Liver (tissue), 9 donors: ENCODE results near the gene SCGN. TPM values are rescaled to one million over a fixed set of nuclear protein-coding genes. Genes with fewer than 3 reads are reported as not detected.

Experiments used
- DNase-seq: peaks from one replicate; pipeline ENCODE4 v3.0.0-alpha.2; 2017; ENCODE audit warnings: low spot score
- H3K27ac ChIP-seq, 2 donors: one replicate each; pipeline ENCODE4 v1.7.0; 2013; ENCODE audit warnings: inconsistent platforms in 2 of 2, low read length in 2 of 2, control low read depth in 1 of 2, low read depth in 1 of 2, mild to moderate bottlenecking in 1 of 2
- H3K27me3 ChIP-seq, 4 donors: one replicate each; pipeline versions ENCODE4 v1.6.1 to v1.7.0; 2013; ENCODE audit warnings: low read length in 3 of 4, inconsistent platforms in 1 of 4, mild to moderate bottlenecking in 1 of 4, moderate library complexity in 1 of 4; ENCODE audit not compliant: control insufficient read depth in 4 of 4, insufficient read depth in 4 of 4
- H3K36me3 ChIP-seq, 4 donors: one replicate each; pipeline versions ENCODE4 v1.6.1 to v1.7.0; 2013; ENCODE audit warnings: low read length in 3 of 4, mild to moderate bottlenecking in 3 of 4, low read depth in 1 of 4, moderate library complexity in 1 of 4; ENCODE audit not compliant: control insufficient read depth in 4 of 4, insufficient read depth in 3 of 4
- H3K4me1 ChIP-seq, 4 donors: one replicate each; pipeline versions ENCODE4 v1.6.1 to v1.7.0; 2013; ENCODE audit warnings: low read length in 3 of 4, mild to moderate bottlenecking in 3 of 4, moderate library complexity in 1 of 4; ENCODE audit not compliant: control insufficient read depth in 4 of 4, insufficient read depth in 4 of 4
- H3K4me3 ChIP-seq, 3 donors: one replicate each; pipeline versions ENCODE4 v1.6.1 to v1.7.0; 2013; ENCODE audit warnings: low read length in 3 of 3, control low read depth in 1 of 3, low read depth in 1 of 3, mild to moderate bottlenecking in 1 of 3
- H3K9ac ChIP-seq, 2 donors: one replicate each; pipeline ENCODE4 v1.7.0; 2013; ENCODE audit warnings: low read length in 2 of 2, mild to moderate bottlenecking in 2 of 2, moderate library complexity in 2 of 2, control low read depth in 1 of 2, low read depth in 1 of 2
- H3K9me3 ChIP-seq, 4 donors: one replicate each; pipeline versions ENCODE4 v1.6.1 to v1.7.0; 2013; ENCODE audit warnings: low read length in 3 of 4; ENCODE audit not compliant: control insufficient read depth in 4 of 4
- EGR1 ChIP-seq, 2 donors: IDR thresholded peaks; 2 replicates each; pipeline ENCODE4 v1.6.1; 2016 to 2018; ENCODE audit warnings: antibody characterized with exemption in 2 of 2, low read depth in 2 of 2
- FOXA1 ChIP-seq: IDR thresholded peaks from 2 replicates; pipeline ENCODE4 v1.6.1; 2016; ENCODE audit warnings: antibody characterized with exemption
- FOXA2 ChIP-seq: IDR thresholded peaks from 2 replicates; pipeline ENCODE4 v1.6.1; 2016; ENCODE audit warnings: antibody characterized with exemption
- GABPA ChIP-seq, 2 donors: IDR thresholded peaks in 1 of 2; conservative IDR thresholded peaks in 1 of 2; 2 replicates each; pipeline ENCODE4 v1.6.1; 2016; ENCODE audit warnings: antibody characterized with exemption in 2 of 2, mild to moderate bottlenecking in 1 of 2, moderate library complexity in 1 of 2
- HNF4A ChIP-seq, 2 donors: conservative IDR thresholded peaks; 2 replicates each; pipeline ENCODE4 v1.6.1; 2016; ENCODE audit warnings: antibody characterized with exemption in 2 of 2, mild to moderate bottlenecking in 2 of 2
- HNF4G ChIP-seq: IDR thresholded peaks from 2 replicates; pipeline ENCODE4 v1.6.1; 2016; ENCODE audit warnings: antibody characterized with exemption
- JUND ChIP-seq, 2 donors: IDR thresholded peaks; 2 replicates each; pipeline ENCODE4 v1.6.1; 2016; ENCODE audit warnings: antibody characterized with exemption in 2 of 2
- NR2F2 ChIP-seq: IDR thresholded peaks from 2 replicates; pipeline ENCODE4 v1.6.1; 2016; ENCODE audit warnings: antibody characterized with exemption
- RAD21 ChIP-seq, 2 donors: IDR thresholded peaks; 2 replicates each; pipeline ENCODE4 v1.6.1; 2016; ENCODE audit warnings: antibody characterized with exemption in 2 of 2, mild to moderate bottlenecking in 2 of 2
- RXRA ChIP-seq, 2 donors: IDR thresholded peaks; 2 replicates each; pipeline ENCODE4 v1.6.1; 2017 to 2018; ENCODE audit warnings: antibody characterized with exemption in 2 of 2, mild to moderate bottlenecking in 1 of 2
- SP1 ChIP-seq: IDR thresholded peaks from 2 replicates; pipeline ENCODE4 v1.6.1; 2018; ENCODE audit warnings: antibody characterized with exemption, mild to moderate bottlenecking
- TAF1 ChIP-seq: conservative IDR thresholded peaks from 2 replicates; pipeline ENCODE4 v1.6.1; 2016; ENCODE audit warnings: antibody characterized with exemption, mild to moderate bottlenecking
- YY1 ChIP-seq: IDR thresholded peaks from 2 replicates; pipeline ENCODE4 v1.6.1; 2016; ENCODE audit warnings: antibody characterized with exemption, mild to moderate bottlenecking
- WGBS: extraction: QIAGEN DNeasy Blood & Tissue Kit; methylation state at CpG from one replicate; pipeline ENCODE4 v1.1.7; 2013; 5-methylcytosine and 5-hydroxymethylcytosine counted together
- polyA plus RNA-seq, 2 donors: library from polyadenylated mRNA; stranded (reverse) in 1 of 2; unstranded in 1 of 2; fragments of 200-250 nt in 1 of 2; fragments of >200 nt in 1 of 2; fragmentation: Nextera tagmentation in 1 of 2; extraction: Ambion mirVana in 1 of 2; gene quantifications; one replicate each; pipeline versions ENCODE4 v1.2.1 to v1.2.3, GENCODE V29; 2013 to 2015
- total RNA-seq, 2 donors: library from RNA; depleted of rRNA; stranded (reverse); fragments of >200 nt; gene quantifications; one replicate each; pipeline ENCODE4 v1.2.3, GENCODE V29; 2014
- TF ChIP-seq, protein P1 (sequence below): IDR thresholded peaks from 2 replicates; pipeline ENCODE4 v1.6.1; 2016; ENCODE audit warnings: antibody characterized with exemption
- TF ChIP-seq, protein P2 (sequence below): IDR thresholded peaks from 2 replicates; pipeline ENCODE4 v1.6.1; 2016; ENCODE audit warnings: antibody characterized with exemption, mild to moderate bottlenecking
- TF ChIP-seq, protein P3 (sequence below): IDR thresholded peaks from 2 replicates; pipeline ENCODE4 v1.6.1; 2016; ENCODE audit warnings: antibody characterized with exemption
- TF ChIP-seq, protein P4 (sequence below): IDR thresholded peaks from 2 replicates; pipeline ENCODE4 v1.6.1; 2016; ENCODE audit warnings: antibody characterized with exemption
- TF ChIP-seq, protein P5 (sequence below): fragments of 150-350 bp; IDR thresholded peaks from 2 replicates; pipeline ENCODE4 v1.5.1; 2017; ENCODE audit warnings: improper control_type of control experiment, low read depth, low read length; ENCODE audit not compliant: missing input control
- donor health status: healthy.
- donor health status: healthy.
- donor health status: healthy.
- donor health status: healthy.
- donor health status: healthy.

Gene SCGN
- total and polyA plus RNA-seq, 4 donors: 0.28 to 8.1 (median 2.8) TPM

GRCh38 chr6:25745836-25746235, 93.8 kb downstream of the SCGN start:
- Histone ChIP-seq H3K36me3 (no peaks in the 10 kb centered on the region), H3K9me3 (no peaks in the 10 kb centered on the region), H3K4me1 (peaks cover 5 to 29% (median 9%) of the 10 kb centered on the region in 4 donors), H3K27ac (no peak overlapping the region), H3K4me3 (no peak overlapping the region), H3K9ac (no peak overlapping the region), H3K27me3 (no peaks in the 10 kb centered on the region)
- no peak for DNase-seq
- no peak for TF ChIP-seq NR2F2
- TF ChIP-seq, protein P1, sequence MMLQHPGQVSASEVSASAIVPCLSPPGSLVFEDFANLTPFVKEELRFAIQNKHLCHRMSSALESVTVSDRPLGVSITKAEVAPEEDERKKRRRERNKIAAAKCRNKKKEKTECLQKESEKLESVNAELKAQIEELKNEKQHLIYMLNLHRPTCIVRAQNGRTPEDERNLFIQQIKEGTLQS: no peak
- TF ChIP-seq TAF1: no peak
- TF ChIP-seq FOXA1: no peak
- TF ChIP-seq, protein P2, sequence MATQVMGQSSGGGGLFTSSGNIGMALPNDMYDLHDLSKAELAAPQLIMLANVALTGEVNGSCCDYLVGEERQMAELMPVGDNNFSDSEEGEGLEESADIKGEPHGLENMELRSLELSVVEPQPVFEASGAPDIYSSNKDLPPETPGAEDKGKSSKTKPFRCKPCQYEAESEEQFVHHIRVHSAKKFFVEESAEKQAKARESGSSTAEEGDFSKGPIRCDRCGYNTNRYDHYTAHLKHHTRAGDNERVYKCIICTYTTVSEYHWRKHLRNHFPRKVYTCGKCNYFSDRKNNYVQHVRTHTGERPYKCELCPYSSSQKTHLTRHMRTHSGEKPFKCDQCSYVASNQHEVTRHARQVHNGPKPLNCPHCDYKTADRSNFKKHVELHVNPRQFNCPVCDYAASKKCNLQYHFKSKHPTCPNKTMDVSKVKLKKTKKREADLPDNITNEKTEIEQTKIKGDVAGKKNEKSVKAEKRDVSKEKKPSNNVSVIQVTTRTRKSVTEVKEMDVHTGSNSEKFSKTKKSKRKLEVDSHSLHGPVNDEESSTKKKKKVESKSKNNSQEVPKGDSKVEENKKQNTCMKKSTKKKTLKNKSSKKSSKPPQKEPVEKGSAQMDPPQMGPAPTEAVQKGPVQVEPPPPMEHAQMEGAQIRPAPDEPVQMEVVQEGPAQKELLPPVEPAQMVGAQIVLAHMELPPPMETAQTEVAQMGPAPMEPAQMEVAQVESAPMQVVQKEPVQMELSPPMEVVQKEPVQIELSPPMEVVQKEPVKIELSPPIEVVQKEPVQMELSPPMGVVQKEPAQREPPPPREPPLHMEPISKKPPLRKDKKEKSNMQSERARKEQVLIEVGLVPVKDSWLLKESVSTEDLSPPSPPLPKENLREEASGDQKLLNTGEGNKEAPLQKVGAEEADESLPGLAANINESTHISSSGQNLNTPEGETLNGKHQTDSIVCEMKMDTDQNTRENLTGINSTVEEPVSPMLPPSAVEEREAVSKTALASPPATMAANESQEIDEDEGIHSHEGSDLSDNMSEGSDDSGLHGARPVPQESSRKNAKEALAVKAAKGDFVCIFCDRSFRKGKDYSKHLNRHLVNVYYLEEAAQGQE: no peak
- no peak for TF ChIP-seq YY1
- no peak for TF ChIP-seq HNF4A (conservative IDR thresholded peaks at IDR 0.05)
- TF ChIP-seq, protein P3, sequence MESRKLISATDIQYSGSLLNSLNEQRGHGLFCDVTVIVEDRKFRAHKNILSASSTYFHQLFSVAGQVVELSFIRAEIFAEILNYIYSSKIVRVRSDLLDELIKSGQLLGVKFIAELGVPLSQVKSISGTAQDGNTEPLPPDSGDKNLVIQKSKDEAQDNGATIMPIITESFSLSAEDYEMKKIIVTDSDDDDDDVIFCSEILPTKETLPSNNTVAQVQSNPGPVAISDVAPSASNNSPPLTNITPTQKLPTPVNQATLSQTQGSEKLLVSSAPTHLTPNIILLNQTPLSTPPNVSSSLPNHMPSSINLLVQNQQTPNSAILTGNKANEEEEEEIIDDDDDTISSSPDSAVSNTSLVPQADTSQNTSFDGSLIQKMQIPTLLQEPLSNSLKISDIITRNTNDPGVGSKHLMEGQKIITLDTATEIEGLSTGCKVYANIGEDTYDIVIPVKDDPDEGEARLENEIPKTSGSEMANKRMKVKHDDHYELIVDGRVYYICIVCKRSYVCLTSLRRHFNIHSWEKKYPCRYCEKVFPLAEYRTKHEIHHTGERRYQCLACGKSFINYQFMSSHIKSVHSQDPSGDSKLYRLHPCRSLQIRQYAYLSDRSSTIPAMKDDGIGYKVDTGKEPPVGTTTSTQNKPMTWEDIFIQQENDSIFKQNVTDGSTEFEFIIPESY: no peak
- TF ChIP-seq GABPA (IDR thresholded peaks at IDR 0.05 in 1 of 2, conservative IDR thresholded peaks at IDR 0.05 in 1 of 2): no peak
- no peak for TF ChIP-seq SP1
- TF ChIP-seq EGR1 (IDR thresholded peaks at IDR 0.05; ENCODE audit: low read depth in 2 of 2): no peak
- no peak for TF ChIP-seq RXRA (IDR thresholded peaks at IDR 0.05)
- no peak for TF ChIP-seq JUND (IDR thresholded peaks at IDR 0.05)
- TF ChIP-seq, protein P4, sequence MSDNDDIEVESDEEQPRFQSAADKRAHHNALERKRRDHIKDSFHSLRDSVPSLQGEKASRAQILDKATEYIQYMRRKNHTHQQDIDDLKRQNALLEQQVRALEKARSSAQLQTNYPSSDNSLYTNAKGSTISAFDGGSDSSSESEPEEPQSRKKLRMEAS: no peak
- 64% methylated on average over 4 of the region's 4 CpGs for WGBS

GRCh38 chr6:25746968-25747367, 95.0 kb downstream of the SCGN start:
- H3K4me3 ChIP-seq: no peak overlapping the region
- no peak overlapping the region for H3K27ac ChIP-seq
- WGBS: 17% methylated on average over 1 of the region's 1 CpG
- no peaks in the 10 kb centered on the region for H3K27me3 ChIP-seq
- H3K4me1 ChIP-seq: peaks cover 5 to 29% (median 9%) of the 10 kb centered on the region in 4 donors
- H3K9ac ChIP-seq: no peak overlapping the region
- no peak for DNase-seq
- no peaks in the 10 kb centered on the region for H3K9me3 ChIP-seq
- no peaks in the 10 kb centered on the region for H3K36me3 ChIP-seq
- peak; percentile 12 for TF ChIP-seq SP1
- peak; percentile 74 to 88 for TF ChIP-seq RXRA (IDR thresholded peaks at IDR 0.05)
- no peak for TF ChIP-seq JUND (IDR thresholded peaks at IDR 0.05)
- TF ChIP-seq, protein P5, sequence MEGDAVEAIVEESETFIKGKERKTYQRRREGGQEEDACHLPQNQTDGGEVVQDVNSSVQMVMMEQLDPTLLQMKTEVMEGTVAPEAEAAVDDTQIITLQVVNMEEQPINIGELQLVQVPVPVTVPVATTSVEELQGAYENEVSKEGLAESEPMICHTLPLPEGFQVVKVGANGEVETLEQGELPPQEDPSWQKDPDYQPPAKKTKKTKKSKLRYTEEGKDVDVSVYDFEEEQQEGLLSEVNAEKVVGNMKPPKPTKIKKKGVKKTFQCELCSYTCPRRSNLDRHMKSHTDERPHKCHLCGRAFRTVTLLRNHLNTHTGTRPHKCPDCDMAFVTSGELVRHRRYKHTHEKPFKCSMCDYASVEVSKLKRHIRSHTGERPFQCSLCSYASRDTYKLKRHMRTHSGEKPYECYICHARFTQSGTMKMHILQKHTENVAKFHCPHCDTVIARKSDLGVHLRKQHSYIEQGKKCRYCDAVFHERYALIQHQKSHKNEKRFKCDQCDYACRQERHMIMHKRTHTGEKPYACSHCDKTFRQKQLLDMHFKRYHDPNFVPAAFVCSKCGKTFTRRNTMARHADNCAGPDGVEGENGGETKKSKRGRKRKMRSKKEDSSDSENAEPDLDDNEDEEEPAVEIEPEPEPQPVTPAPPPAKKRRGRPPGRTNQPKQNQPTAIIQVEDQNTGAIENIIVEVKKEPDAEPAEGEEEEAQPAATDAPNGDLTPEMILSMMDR: peak; percentile 11
- TF ChIP-seq GABPA (IDR thresholded peaks at IDR 0.05 in 1 of 2, conservative IDR thresholded peaks at IDR 0.05 in 1 of 2): no peak
- TF ChIP-seq RAD21 (IDR thresholded peaks at IDR 0.05): no peak
- TF ChIP-seq HNF4A (conservative IDR thresholded peaks at IDR 0.05): peak; percentile 67 to 82
- TF ChIP-seq, protein P4: no peak
- no peak for TF ChIP-seq EGR1 (IDR thresholded peaks at IDR 0.05; ENCODE audit: low read depth in 2 of 2)
- no peak for TF ChIP-seq YY1
- TF ChIP-seq, protein P2: no peak
- TF ChIP-seq TAF1: no peak
- TF ChIP-seq FOXA2: peak; percentile 18
- TF ChIP-seq HNF4G: peak; percentile 30
- TF ChIP-seq FOXA1: no peak
- no peak for TF ChIP-seq NR2F2
